Fibroblast of peridontal ligament (primary cell): ENCODE measurements around the gene DDX27.
A peak's percentile ranks its signal among the peaks of the same experiment; 100 is the strongest.

Experiments
- DNase-seq: peaks from one replicate; pipeline ENCODE4 v3.0.0-alpha.2; 2010; ENCODE audit errors: extremely low read depth

The DDX27 gene

DNA sequence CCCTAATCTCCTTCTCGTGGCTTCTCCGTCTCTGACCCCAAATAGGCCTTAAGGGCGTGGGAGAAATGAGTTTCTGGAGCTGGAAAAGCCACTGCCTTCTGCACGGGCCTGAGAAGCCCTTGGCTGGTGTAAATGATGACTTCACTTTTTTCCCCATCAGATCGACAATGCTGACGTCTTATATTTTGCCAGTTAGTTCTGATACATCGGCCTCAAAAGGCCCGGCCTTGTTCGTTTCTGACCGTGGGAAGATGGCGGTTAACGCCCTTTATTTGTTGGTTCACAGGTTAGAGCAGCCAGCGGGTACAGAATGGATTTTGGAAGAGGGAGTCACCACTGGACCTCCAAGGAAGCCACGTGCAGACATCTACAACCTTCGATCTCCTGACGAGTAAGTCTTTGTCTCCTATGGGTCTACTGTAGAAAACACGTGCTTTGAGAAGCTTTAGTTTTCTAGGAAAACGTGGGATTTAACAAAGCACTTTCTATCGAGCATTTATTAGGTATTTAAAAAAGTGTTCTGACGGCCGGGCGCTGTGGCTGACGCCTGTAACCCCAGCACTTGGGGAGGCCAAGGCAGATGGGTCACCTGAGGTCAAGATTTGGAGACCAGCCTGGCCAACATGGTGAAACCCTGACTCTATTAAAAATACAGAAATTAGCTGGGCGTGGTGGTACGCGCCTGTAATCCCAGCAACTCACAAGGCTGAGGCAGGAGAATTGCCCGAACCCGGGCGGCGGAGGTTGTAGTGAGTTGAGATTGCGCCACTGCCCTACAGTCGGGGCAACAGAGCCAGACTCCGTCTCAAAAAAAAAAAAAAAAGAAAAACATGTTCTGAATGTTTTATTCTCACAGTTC is 59.8 kb downstream of the DDX27 start:
- no peak for DNase-seq

- no peak for DNase-seq
Observed at GRCh38 chr20:49279677-49280462, 60.7 kb downstream of the DDX27 start.

GRCh38 chr20:49280463-49281058 is 61.3 kb downstream of the DDX27 start:
- no peak for DNase-seq

DNA sequence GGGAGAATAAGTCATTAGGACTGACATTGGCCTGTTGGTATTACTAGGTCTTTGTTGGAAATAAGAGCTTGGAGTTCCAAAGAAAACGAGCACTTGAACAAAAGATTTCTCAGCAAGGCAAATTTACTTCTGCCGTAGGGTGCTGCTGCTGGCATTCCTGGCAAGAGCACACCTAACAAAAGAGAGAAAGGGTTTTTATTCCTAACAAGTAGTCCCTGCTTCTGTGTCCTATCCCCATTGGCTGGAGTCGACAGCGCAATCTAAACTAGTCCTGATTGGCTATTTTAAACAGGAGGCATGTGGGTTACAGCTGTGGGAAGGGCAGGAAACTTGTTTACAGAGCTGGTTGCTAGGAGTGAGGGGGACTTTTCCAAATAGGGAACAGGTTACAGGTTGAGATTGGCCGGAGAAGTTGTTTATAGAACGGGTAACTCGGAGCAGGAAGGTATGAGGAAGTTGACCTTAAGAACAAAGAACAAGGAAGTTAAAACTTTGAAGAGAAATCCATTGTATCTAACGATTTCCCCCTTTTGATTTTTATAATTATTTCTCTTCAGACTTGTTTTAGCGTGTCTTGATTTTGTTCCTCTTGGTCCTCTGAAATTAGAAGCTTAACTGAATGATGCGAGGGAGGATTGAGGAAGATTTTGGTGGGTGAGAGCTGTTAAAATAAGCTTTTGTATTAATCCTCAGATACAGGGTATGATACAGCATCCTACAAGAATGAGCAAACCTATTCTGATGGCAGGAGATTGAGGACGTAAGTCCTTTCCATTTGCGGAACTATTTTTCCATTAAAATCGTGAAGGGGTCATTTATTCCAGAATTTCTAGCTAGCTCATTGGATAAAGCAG is 62.1 kb downstream of the DDX27 start:
- DNase-seq: no peak

DNA sequence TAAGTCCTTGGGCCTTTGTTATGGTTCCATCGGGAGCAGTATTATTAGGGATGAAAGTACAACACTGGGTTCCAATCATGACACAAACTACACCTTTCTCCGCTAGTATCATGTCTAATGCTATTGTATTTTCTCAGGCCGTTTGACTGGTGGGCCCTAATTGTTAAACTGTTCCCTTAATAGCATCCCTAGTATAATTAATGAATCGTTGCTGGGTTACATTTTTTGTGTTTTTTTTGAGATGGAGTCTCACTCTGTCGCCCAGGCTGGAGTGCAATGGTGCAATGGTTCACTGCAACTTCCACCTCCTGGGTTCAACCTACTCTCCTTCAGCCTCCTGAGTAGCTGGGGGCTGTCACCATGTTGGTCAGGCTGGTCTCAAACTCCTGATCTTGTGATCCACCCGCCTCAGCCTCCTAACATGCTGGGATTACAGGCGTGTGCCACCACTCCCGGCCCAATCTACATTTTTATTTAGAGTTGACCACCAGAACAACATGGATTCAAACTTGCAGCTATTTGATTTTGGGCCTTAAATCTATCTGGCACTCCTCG is 62.8 kb downstream of the DDX27 start:
- DNase-seq: no peak

GRCh38 chr20:49282584-49283171 is 63.5 kb downstream of the DDX27 start:
- DNase-seq: no peak

DNA sequence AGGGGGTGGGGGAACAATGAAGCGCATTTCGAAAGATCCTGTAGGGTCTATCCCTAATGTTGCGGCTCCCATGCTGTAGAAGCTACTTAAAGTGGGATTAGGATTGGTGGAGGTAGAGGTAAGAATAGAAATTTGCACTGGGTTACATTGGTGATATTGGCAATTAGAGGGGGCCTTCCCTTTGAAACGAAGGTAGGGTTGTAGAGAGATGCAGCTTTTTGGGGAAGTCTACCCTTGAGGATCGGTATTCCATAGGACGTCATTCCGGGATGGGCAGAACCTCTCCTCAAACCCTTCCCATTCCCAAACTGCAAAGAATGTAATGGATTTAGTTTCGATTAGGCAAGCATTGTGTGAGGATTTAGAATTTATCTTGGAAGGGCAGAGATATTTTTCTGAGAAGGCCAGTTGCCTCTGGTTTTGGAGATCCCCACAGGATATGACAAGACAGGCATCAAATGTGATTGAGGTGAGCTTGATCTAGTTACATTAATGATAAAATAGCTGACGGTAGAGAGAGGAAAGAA is 64.0 kb downstream of the DDX27 start:
- no peak for DNase-seq

DNA sequence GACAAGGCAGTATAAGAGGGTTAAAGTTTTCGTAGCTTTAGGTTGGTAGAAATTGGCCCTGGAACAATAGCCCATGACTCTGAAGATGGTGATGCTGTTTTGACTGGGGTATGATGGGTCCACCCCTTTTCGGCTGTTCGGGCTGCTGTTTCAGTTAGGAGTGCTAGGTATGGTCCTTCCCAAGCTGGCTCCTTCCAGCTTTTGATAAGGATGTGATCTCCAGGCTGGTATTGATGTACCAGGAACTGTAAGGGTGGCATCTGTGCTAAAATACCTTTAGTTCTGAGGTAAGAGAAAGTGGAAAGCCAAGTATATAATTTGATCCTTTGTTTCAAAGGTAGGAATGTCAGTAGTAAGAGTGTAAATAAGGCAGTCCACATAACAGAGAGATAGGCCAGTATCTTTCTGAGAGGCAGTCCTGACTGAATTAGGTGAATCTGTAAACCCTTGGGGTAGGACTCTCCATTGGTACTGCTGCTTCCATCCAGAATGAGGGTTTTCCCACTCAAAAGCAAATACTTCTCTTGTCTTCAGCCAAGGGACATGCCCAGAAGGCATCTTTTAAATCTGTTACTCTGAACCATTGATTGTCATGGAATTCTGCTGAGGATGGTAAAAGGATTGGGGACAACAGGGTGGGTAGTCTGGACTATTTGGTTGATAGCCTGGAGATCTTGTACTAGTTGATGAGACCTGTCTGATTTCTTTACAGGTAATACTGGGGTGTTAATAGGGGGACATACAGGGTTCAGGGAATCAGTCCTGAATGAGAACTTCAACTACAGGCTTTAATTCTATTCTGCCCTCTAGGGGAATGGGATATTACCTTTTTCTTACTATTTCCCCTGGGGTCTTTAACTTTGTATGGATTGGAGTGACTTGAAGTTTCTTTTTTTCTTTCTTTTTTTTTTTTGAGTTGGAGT is 64.7 kb downstream of the DDX27 start:
- DNase-seq: no peak

DNA sequence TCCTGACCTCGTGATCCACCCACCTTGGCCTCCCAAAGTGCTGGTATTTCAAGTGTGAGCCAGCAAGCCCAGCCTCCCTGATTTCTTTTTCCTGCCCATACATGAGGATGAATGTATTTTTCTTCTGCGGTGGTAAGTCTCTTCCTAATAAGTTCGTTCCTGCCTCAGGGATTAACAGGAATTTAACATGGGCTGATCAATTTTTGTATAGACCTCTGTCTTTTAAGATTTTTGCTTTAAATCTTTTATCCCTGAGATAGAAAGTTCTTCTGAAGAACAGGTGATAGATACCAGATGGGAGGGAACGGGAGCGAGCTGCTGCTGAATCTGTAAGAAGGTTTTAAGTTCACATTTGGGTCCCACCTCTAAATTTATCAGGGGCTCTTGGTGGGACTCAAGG is 65.6 kb downstream of the DDX27 start:
- no peak for DNase-seq

GRCh38 chr20:49285233-49285668 is 66.0 kb downstream of the DDX27 start:
- DNase-seq: no peak

DNA sequence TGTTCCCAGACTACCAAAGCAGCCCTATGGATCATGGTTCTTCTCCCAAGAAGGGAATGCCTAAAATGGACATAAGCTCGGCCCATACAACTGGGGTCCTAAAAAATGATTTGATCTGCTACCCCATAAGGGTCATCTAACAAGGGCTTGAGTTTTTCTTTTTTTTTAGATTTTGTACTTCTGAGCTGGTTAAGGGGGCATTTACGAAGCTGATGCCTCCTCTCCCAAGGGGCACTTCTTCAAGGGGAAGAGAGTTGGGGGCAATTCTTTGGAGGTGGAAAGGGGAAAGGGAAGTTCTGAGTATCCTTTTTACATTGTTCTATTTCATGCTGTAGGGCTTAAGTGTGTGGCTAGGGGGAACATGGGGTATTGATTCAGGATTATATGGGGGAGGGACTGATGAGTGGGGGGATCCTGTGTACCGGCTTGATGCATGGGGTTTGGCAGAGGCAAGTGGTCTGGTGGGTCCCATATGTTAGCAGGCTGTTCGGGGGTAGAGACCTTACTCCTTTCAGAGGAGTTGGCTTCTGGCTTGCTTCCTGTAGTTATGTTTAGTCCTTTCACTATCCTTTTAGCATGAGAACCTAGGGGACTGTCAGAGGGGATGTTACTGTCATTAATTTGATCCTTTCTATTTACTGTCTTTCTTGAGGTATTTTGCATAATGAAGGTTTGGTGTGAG is 66.7 kb downstream of the DDX27 start:
- no peak for DNase-seq

GRCh38 chr20:49286689-49287551 is 67.7 kb downstream of the DDX27 start:
- no peak for DNase-seq

- peak; percentile 76 for DNase-seq
Observed at GRCh38 chr20:49287555-49288249, 68.5 kb downstream of the DDX27 start.

DNA sequence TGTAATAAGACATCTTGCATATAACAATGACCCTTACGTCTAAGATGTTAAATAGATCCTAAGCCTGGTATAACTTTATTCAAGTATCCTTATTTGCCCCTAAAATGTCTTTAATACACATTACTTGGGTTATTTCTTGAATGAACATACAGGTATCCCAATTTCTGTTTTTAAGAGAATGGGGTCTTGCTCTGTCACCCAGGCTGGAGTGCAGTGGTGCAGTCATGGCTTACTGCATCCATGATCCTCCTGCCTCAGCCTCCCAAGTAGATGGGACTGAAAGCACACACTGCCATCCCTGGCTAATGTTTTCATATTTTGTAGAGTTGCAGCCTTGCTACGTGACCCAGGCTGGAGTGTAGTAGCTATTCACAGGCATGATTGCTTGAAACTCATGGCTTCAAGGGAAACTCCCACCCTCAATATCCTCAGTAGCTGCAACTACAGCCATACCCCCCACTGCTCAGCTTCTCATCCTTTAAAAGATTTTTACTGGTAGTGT is 69.1 kb downstream of the DDX27 start:
- no peak for DNase-seq

DNA sequence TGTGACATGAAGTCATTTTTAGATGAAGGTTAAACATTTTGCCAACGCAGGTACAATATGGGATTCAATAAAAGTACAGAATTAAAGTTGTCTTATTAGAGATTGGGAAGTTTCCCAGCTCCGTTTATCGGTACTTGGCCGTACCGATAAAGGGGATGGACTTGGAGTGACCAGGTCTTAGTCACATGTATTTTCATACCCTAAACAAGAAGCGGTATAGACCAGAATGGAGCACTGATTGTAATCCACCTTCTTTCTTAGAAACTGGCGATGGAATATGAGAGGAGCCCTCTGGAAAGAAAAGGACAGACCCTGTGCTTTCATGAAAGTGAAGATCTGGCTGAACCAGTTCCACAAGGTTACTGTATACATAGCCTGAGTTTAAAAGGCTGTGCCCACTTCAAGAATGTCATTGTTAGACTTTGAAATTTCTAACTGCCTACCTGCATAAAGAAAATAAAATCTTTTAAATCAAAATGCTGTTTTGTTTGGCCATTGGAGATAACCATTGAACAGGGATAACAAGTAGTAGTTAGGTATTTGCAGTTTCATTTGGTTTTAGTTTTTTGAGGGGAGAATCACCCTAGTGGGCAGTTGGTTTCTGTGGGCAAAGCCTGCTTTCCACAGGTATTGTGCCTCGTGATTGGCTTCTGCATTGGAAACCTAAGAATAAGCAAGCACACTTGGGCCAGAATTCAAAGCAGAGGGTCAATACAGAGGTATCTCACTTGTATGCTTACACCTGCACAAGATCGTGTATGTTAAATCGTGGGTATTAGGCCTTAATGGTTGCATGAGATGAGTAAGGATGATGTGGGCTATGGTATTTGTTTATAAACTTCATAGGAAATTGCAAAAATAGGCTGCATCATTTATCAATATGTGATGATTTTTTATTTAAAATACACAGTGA is 69.8 kb downstream of the DDX27 start:
- DNase-seq: no peak

DNA sequence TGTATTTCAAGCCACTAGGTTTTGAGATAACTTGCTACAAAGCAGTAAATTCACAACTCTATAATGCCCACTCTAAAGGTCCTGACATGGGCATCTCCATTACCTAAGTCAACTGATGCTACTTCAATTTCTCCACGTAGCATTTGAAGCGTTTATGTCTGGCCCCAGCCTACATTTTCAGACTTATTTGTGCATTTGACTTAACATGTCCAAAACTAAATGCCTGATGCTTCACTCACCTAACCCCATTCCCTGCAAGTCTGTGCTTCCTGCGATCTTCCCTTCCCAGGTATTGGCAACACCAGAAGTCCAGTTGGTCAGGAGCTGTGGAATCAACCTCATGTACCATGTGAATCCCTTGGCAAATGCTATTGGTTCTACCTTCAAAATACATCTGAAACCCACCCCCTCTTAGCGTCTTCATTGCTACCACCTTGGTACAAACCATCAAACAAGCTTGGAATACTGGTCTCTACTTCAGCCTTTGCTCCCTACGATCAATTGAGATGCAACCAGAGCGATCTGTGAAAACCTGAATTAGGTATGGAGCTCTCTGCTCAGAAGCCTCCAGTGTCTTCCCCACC is 71.5 kb downstream of the DDX27 start:
- DNase-seq: no peak
